GM21360 (cell line): Measurements from ENCODE around the gene PRKRA.
"Not testable (repeated sequence)": the region's sequence is repeated elsewhere in the genome, so short reads cannot be mapped to it uniquely, and the experiment has no call there.

Experiments used
- ATAC-seq: cut with Tn5 transposase; IDR thresholded peaks from one replicate; pipeline ENCODE4 v1.9.1; 2021; ENCODE audit warnings: mild to moderate bottlenecking, moderate library complexity; ENCODE audit not compliant: unreplicated experiment

PRKRA gene

GRCh38 chr2:178415979-178416378 is 35.0 kb downstream of the PRKRA start:
- ATAC-seq, result no peak

GRCh38 chr2:178414266-178415247 is 36.4 kb downstream of the PRKRA start:
- ATAC-seq, result peak; percentile 84

- ATAC-seq, result peak; percentile 66
Measured at GRCh38 chr2:178413472-178414265, 37.3 kb downstream of the PRKRA start.

GRCh38 chr2:178412453-178412852 is 38.5 kb downstream of the PRKRA start:
- ATAC-seq, result not testable (repeated sequence)

- ATAC-seq, result no peak
Measured at GRCh38 chr2:178412047-178412446, 38.9 kb downstream of the PRKRA start.

- no peak for ATAC-seq
Measured at GRCh38 chr2:178409261-178409660, 41.7 kb downstream of the PRKRA start.

- peak; percentile 99 for ATAC-seq
Measured at GRCh38 chr2:178404368-178404767, 46.6 kb downstream of the PRKRA start.

- peak; percentile 14 for ATAC-seq
Measured at GRCh38 chr2:178403671-178404306, 47.2 kb downstream of the PRKRA start.

GRCh38 chr2:178401994-178402437 is 49.0 kb downstream of the PRKRA start:
- ATAC-seq, result no peak

GRCh38 chr2:178397002-178397605 is 53.9 kb downstream of the PRKRA start:
- ATAC-seq, result peak; percentile 90

- ATAC-seq, result no peak
Measured at GRCh38 chr2:178395941-178396570, 54.9 kb downstream of the PRKRA start.

- no peak for ATAC-seq
Measured at GRCh38 chr2:178395295-178395694, 55.7 kb downstream of the PRKRA start.

- no peak for ATAC-seq
Measured at GRCh38 chr2:178394859-178395258, 56.1 kb downstream of the PRKRA start.

GRCh38 chr2:178392215-178392614 is 58.8 kb downstream of the PRKRA start:
- ATAC-seq, result no peak

GRCh38 chr2:178391701-178392100 is 59.3 kb downstream of the PRKRA start:
- ATAC-seq, result no peak

- no peak for ATAC-seq
Measured at GRCh38 chr2:178388287-178388686, 62.7 kb downstream of the PRKRA start.

GRCh38 chr2:178386986-178387597 is 63.9 kb downstream of the PRKRA start:
- ATAC-seq, result no peak

GRCh38 chr2:178385595-178386148 is 65.3 kb downstream of the PRKRA start:
- ATAC-seq, result no peak

GRCh38 chr2:178383718-178384117 is 67.3 kb downstream of the PRKRA start:
- ATAC-seq, result no peak
